Trophoblast cell (in vitro differentiated cells and primary cell): ENCODE results near the gene SAMD14.

Source experiments
- DNase-seq, 2 donors: peaks; one replicate each; pipeline ENCODE4 v3.0.0-alpha.2; 2016
- H2AFZ ChIP-seq: 2 replicates; pipeline ENCODE4 v1.6.1; 2013; ENCODE audit warnings: low read length, moderate library complexity, mild to moderate bottlenecking; ENCODE audit not compliant: insufficient read depth, poor library complexity
- H2AK5ac ChIP-seq: 2 replicates; pipeline ENCODE4 v1.6.1; 2013; ENCODE audit warnings: mild to moderate bottlenecking, low read length
- H2BK120ac ChIP-seq: 2 replicates; pipeline ENCODE4 v1.6.1; 2013; ENCODE audit warnings: low read length, mild to moderate bottlenecking, moderate library complexity; ENCODE audit not compliant: insufficient read depth, poor library complexity
- H2BK12ac ChIP-seq: 2 replicates; pipeline ENCODE4 v1.6.1; 2013; ENCODE audit warnings: mild to moderate bottlenecking, low read length, moderate library complexity
- H2BK5ac ChIP-seq: 2 replicates; pipeline ENCODE4 v1.6.1; 2013; ENCODE audit warnings: low read length, low read depth, moderate library complexity, mild to moderate bottlenecking; ENCODE audit not compliant: poor library complexity
- H3K14ac ChIP-seq: 2 replicates; pipeline ENCODE4 v1.6.1; 2013; ENCODE audit warnings: mild to moderate bottlenecking, low read length
- H3K18ac ChIP-seq: 2 replicates; pipeline ENCODE4 v1.6.1; 2013; ENCODE audit warnings: mild to moderate bottlenecking, low read length
- H3K23ac ChIP-seq: 2 replicates; pipeline ENCODE4 v1.6.1; 2013; ENCODE audit warnings: low read length
- H3K27ac ChIP-seq: 2 replicates; pipeline ENCODE4 v1.5.1; 2013; ENCODE audit warnings: low read depth, mild to moderate bottlenecking, inconsistent platforms, low read length, moderate library complexity
- H3K27me3 ChIP-seq: 2 replicates; pipeline ENCODE4 v1.6.1; 2013; ENCODE audit warnings: inconsistent platforms, mild to moderate bottlenecking, low read length, moderate library complexity; ENCODE audit not compliant: insufficient read depth
- H3K36me3 ChIP-seq, 2 experiments: 1 replicate in 1 of 2; 2 replicates in 1 of 2; pipeline ENCODE4 v1.6.1; 2013; ENCODE audit warnings: low read length in 2 of 2, mild to moderate bottlenecking in 2 of 2, moderate library complexity in 1 of 2; ENCODE audit not compliant: insufficient read depth in 2 of 2, control insufficient read depth in 1 of 2
- H3K4ac ChIP-seq: 2 replicates; pipeline ENCODE4 v1.6.1; 2013; ENCODE audit warnings: low read depth, mild to moderate bottlenecking, low read length, moderate library complexity
- H3K4me1 ChIP-seq, 2 experiments: 1 replicate in 1 of 2; 2 replicates in 1 of 2; pipeline ENCODE4 v1.6.1; 2013; ENCODE audit warnings: low read length in 2 of 2, mild to moderate bottlenecking in 2 of 2, moderate library complexity in 1 of 2; ENCODE audit not compliant: insufficient read depth in 2 of 2, control insufficient read depth in 1 of 2
- H3K4me2 ChIP-seq: 2 replicates; pipeline ENCODE4 v1.6.1; 2013; ENCODE audit warnings: inconsistent platforms, mild to moderate bottlenecking, low read length, moderate library complexity
- H3K4me3 ChIP-seq: 2 replicates; pipeline ENCODE4 v1.5.1; 2013; ENCODE audit warnings: mild to moderate bottlenecking, low read depth, low read length, inconsistent platforms
- H3K79me1 ChIP-seq: one replicate; pipeline ENCODE4 v1.6.1; 2013; ENCODE audit warnings: low read length
- H3K79me2 ChIP-seq: 2 replicates; pipeline ENCODE4 v1.6.1; 2013; ENCODE audit warnings: low read length, mild to moderate bottlenecking; ENCODE audit not compliant: control insufficient read depth, insufficient read depth, poor library complexity
- H3K9ac ChIP-seq: 2 replicates; pipeline ENCODE4 v1.6.1; 2013; ENCODE audit warnings: mild to moderate bottlenecking, low read length
- H3K9me3 ChIP-seq: 2 replicates; pipeline ENCODE4 v1.6.1; 2013; ENCODE audit warnings: low read depth, mild to moderate bottlenecking, control low read depth, inconsistent platforms, low read length; ENCODE audit not compliant: insufficient read depth
- H4K12ac ChIP-seq: 2 replicates; pipeline ENCODE4 v1.6.1; 2013; ENCODE audit warnings: low read depth, mild to moderate bottlenecking, low read length, moderate library complexity
- H4K8ac ChIP-seq: 2 replicates; pipeline ENCODE4 v1.6.1; 2013; ENCODE audit warnings: low read depth, mild to moderate bottlenecking, low read length, moderate library complexity
- H4K91ac ChIP-seq: one replicate; pipeline ENCODE4 v1.6.1; 2013; ENCODE audit warnings: low read depth, mild to moderate bottlenecking, low read length, moderate library complexity
- WGBS: extraction: QIAGEN DNeasy Blood & Tissue Kit; methylation state at CpG from one replicate; pipeline ENCODE4 v1.1.7; 2013; ENCODE audit warnings: missing lambda C conversion rate; ENCODE audit not compliant: insufficient read length, insufficient coverage; ENCODE audit errors: extremely low coverage; 5-methylcytosine and 5-hydroxymethylcytosine counted together

Gene SAMD14

GRCh38 chr17:50107790-50108414, 22.1 kb downstream of the SAMD14 start:
- no peak for DNase-seq
- H2AFZ ChIP-seq, result no peak overlapping the region
- H3K27ac ChIP-seq, result no peak overlapping the region
- H3K18ac ChIP-seq, result no peak overlapping the region
- H3K14ac ChIP-seq, result no peak overlapping the region
- peaks cover 17% of the 10 kb centered on the region in 2 experiments for H3K4me1 ChIP-seq
- no peak overlapping the region for H3K23ac ChIP-seq
- no peak overlapping the region for H2BK5ac ChIP-seq
- H4K91ac ChIP-seq, result no peak overlapping the region
- no peak overlapping the region for H2BK120ac ChIP-seq
- peaks cover 13% of the 10 kb centered on the region for H3K79me1 ChIP-seq
- H3K36me3 ChIP-seq, result peaks cover 4 to 6% of the 10 kb centered on the region in 2 experiments
- no peaks in the 10 kb centered on the region for H3K27me3 ChIP-seq
- no peak overlapping the region for H2BK12ac ChIP-seq
- no peak overlapping the region for H3K9ac ChIP-seq
- peaks cover 3% of the 10 kb centered on the region for H3K79me2 ChIP-seq
- peaks cover 3% of the 10 kb centered on the region for H3K9me3 ChIP-seq
- no peak overlapping the region for H3K4me2 ChIP-seq
- no CpG with 5 or more reads among the region's 10 CpGs for WGBS
- H4K8ac ChIP-seq, result no peak overlapping the region
- H3K4ac ChIP-seq, result no peak overlapping the region
- H4K12ac ChIP-seq, result no peak overlapping the region
- no peak overlapping the region for H3K4me3 ChIP-seq
- H2AK5ac ChIP-seq, result no peak overlapping the region

- H3K27ac ChIP-seq, result no peak overlapping the region
- no peak overlapping the region for H2BK120ac ChIP-seq
- H3K27me3 ChIP-seq, result no peaks in the 10 kb centered on the region
- no peak overlapping the region for H3K18ac ChIP-seq
- peaks cover 3% of the 10 kb centered on the region for H3K79me1 ChIP-seq
- H2AK5ac ChIP-seq, result no peak overlapping the region
- peaks cover 4 to 8% of the 10 kb centered on the region in 2 experiments for H3K4me1 ChIP-seq
- H3K9ac ChIP-seq, result no peak overlapping the region
- H3K36me3 ChIP-seq, result peaks cover 4 to 6% of the 10 kb centered on the region in 2 experiments
- H2BK12ac ChIP-seq, result no peak overlapping the region
- H3K4ac ChIP-seq, result no peak overlapping the region
- no peak overlapping the region for H2BK5ac ChIP-seq
- H3K14ac ChIP-seq, result no peak overlapping the region
- no peaks in the 10 kb centered on the region for H3K9me3 ChIP-seq
- H3K79me2 ChIP-seq, result no peaks in the 10 kb centered on the region
- no peak for DNase-seq
- no peak overlapping the region for H3K23ac ChIP-seq
- H4K8ac ChIP-seq, result no peak overlapping the region
- H4K91ac ChIP-seq, result no peak overlapping the region
- H2AFZ ChIP-seq, result no peak overlapping the region
- no peak overlapping the region for H3K4me2 ChIP-seq
- H3K4me3 ChIP-seq, result no peak overlapping the region
- no peak overlapping the region for H4K12ac ChIP-seq
- no CpG with 5 or more reads among the region's 13 CpGs for WGBS
Measured at GRCh38 chr17:50106393-50107131, 23.4 kb downstream of the SAMD14 start.

GRCh38 chr17:50105811-50106210, 24.1 kb downstream of the SAMD14 start:
- H4K91ac ChIP-seq, result no peak overlapping the region
- no peak overlapping the region for H3K4me2 ChIP-seq
- no peak overlapping the region for H3K9ac ChIP-seq
- no CpG with 5 or more reads among the region's 21 CpGs for WGBS
- H3K79me2 ChIP-seq, result no peaks in the 10 kb centered on the region
- peaks cover 4 to 6% of the 10 kb centered on the region in 2 experiments for H3K36me3 ChIP-seq
- H4K12ac ChIP-seq, result no peak overlapping the region
- no peaks in the 10 kb centered on the region for H3K9me3 ChIP-seq
- H2BK12ac ChIP-seq, result no peak overlapping the region
- no peak overlapping the region for H2BK5ac ChIP-seq
- DNase-seq, result no peak
- H3K18ac ChIP-seq, result no peak overlapping the region
- H3K23ac ChIP-seq, result no peak overlapping the region
- H2BK120ac ChIP-seq, result no peak overlapping the region
- no peak overlapping the region for H2AK5ac ChIP-seq
- H3K4ac ChIP-seq, result no peak overlapping the region
- peaks cover 7 to 11% of the 10 kb centered on the region in 2 experiments for H3K4me1 ChIP-seq
- H2AFZ ChIP-seq, result no peak overlapping the region
- H3K4me3 ChIP-seq, result no peak overlapping the region
- H3K27me3 ChIP-seq, result no peaks in the 10 kb centered on the region
- no peaks in the 10 kb centered on the region for H3K79me1 ChIP-seq
- H3K14ac ChIP-seq, result no peak overlapping the region
- H4K8ac ChIP-seq, result no peak overlapping the region
- H3K27ac ChIP-seq, result no peak overlapping the region

GRCh38 chr17:50103941-50104340, 26.0 kb downstream of the SAMD14 start:
- H4K12ac ChIP-seq, result no peak overlapping the region
- H3K27ac ChIP-seq, result no peak overlapping the region
- H2BK5ac ChIP-seq, result no peak overlapping the region
- peaks cover 2 to 4% of the 10 kb centered on the region in 2 experiments for H3K36me3 ChIP-seq
- no peak overlapping the region for H3K14ac ChIP-seq
- H3K4me3 ChIP-seq, result no peak overlapping the region
- no peaks in the 10 kb centered on the region for H3K27me3 ChIP-seq
- peaks cover 8 to 11% of the 10 kb centered on the region in 2 experiments for H3K4me1 ChIP-seq
- no peak overlapping the region for H4K8ac ChIP-seq
- no peak overlapping the region for H3K4me2 ChIP-seq
- no peak for DNase-seq
- H2AFZ ChIP-seq, result no peak overlapping the region
- no peak overlapping the region for H3K23ac ChIP-seq
- H2AK5ac ChIP-seq, result no peak overlapping the region
- no CpG with 5 or more reads among the region's 5 CpGs for WGBS
- H2BK120ac ChIP-seq, result no peak overlapping the region
- no peaks in the 10 kb centered on the region for H3K79me2 ChIP-seq
- H3K4ac ChIP-seq, result no peak overlapping the region
- no peak overlapping the region for H3K18ac ChIP-seq
- H3K9me3 ChIP-seq, result no peaks in the 10 kb centered on the region
- no peak overlapping the region for H2BK12ac ChIP-seq
- H3K9ac ChIP-seq, result no peak overlapping the region
- no peak overlapping the region for H4K91ac ChIP-seq
- no peaks in the 10 kb centered on the region for H3K79me1 ChIP-seq
